HCT116 (cell line): ENCODE data around the gene SDC3. TPM values are rescaled to one million over a fixed set of nuclear protein-coding genes. Genes with fewer than 3 reads are reported as not detected.

Experiments
- ATAC-seq: fragments of 200-7000 bp; cut with Tn5 transposase; 2 replicates; pipeline ENCODE4 v1.9.1; 2020; ENCODE audit warnings: mild to moderate bottlenecking, moderate library complexity
- BruUV-seq: library from RNA; stranded (reverse); fragments of 400-500 nt; replicated peaks from 2 replicates; lab custom pipeline; 2021; lab: Mats Ljungman, UMichigan
- CTCF ChIA-PET: fragments of 300-600 bp; sonication (Branson Sonifier 250); formaldehyde crosslinking; loops from one replicate; lab custom pipeline; 2021; ENCODE audit warnings: antibody characterized with exemption; lab: Charles Lee
- POLR2A ChIA-PET: fragments of 300-600, 350-600 bp; sonication (Branson Sonifier 250); formaldehyde crosslinking; loops from one replicate; lab custom pipeline; 2021; ENCODE audit warnings: antibody characterized with exemption; lab: Charles Lee
- RAD21 ChIA-PET, 2 experiments: fragments of 300-600 bp; sonication (Branson Sonifier 250); formaldehyde crosslinking; loops; one replicate each; lab custom pipeline; 2023; ENCODE audit warnings: low total read pairs in 2 of 2; ENCODE audit not compliant: uncharacterized antibody in 2 of 2, unreplicated experiment in 2 of 2, low non-redundant PET in 1 of 2; lab: Charles Lee
- DNase-seq: peaks from one replicate; pipeline ENCODE4 v3.0.0-alpha.2; 2010; ENCODE audit warnings: low read depth, low spot score
- H2AFZ ChIP-seq: fragments of 200-600 bp; shearing (Covaris generic), sonication (generic); 2 replicates; pipeline ENCODE4 v1.6.1; 2017; ENCODE audit warnings: low read depth, mixed run types, mixed read lengths, antibody characterized with exemption, low read length; ENCODE audit not compliant: poor library complexity, severe bottlenecking
- H3K27ac ChIP-seq: 2 replicates; pipeline ENCODE4 v1.5.1; 2012; ENCODE audit warnings: low read depth, low read length
- H3K27me3 ChIP-seq: fragments of 200-600 bp; sonication (generic); 2 replicates; pipeline ENCODE4 v1.6.1; 2016; ENCODE audit warnings: mixed run types, low read length, mixed read lengths; ENCODE audit not compliant: insufficient read depth
- H3K36me3 ChIP-seq, 2 experiments: fragments of 200-500 bp in 1 of 2; fragments of 200-600 bp in 1 of 2; sonication (Bioruptor generic) in 1 of 2; sonication (generic) in 1 of 2; 2 replicates each; pipeline versions ENCODE4 v1.5.1 to v1.6.1; 2014 to 2016; ENCODE audit warnings: low read length in 2 of 2, inconsistent platforms in 1 of 2, mixed read lengths in 1 of 2, mixed run types in 1 of 2; ENCODE audit not compliant: insufficient read depth in 2 of 2, control insufficient read depth in 1 of 2
- H3K4me1 ChIP-seq, 2 experiments: fragments of 200-600 bp in 1 of 2; sonication (generic) in 1 of 2; 2 replicates each; pipeline versions ENCODE4 v1.5.1 to v1.6.1; 2012 to 2017; ENCODE audit warnings: low read length in 2 of 2, inconsistent platforms in 1 of 2, mild to moderate bottlenecking in 1 of 2, mixed read lengths in 1 of 2, mixed run types in 1 of 2, moderate library complexity in 1 of 2; ENCODE audit not compliant: insufficient read depth in 2 of 2, control insufficient read depth in 1 of 2
- H3K4me2 ChIP-seq: fragments of 200-600 bp; sonication (generic); 2 replicates; pipeline ENCODE4 v1.6.1; 2017; ENCODE audit warnings: mixed run types, low read length, mixed read lengths
- H3K4me3 ChIP-seq, 2 experiments: fragments of 200-600 bp in 1 of 2; sonication (generic) in 1 of 2; replicated peaks in 1 of 2; 2 replicates each; pipeline ENCODE4 v1.5.1; 2011 to 2016; ENCODE audit warnings: low read length in 2 of 2, control low read depth in 1 of 2, low read depth in 1 of 2, mild to moderate bottlenecking in 1 of 2, mixed read lengths in 1 of 2, mixed run types in 1 of 2
- H3K79me2 ChIP-seq: fragments of 200-600 bp; sonication (generic); 2 replicates; pipeline ENCODE4 v1.6.1; 2017; ENCODE audit warnings: mild to moderate bottlenecking, mixed run types, low read length, moderate library complexity, mixed read lengths; ENCODE audit not compliant: insufficient read depth
- H3K9ac ChIP-seq: fragments of 200-600 bp; sonication (generic); 2 replicates; pipeline ENCODE4 v1.6.1; 2016; ENCODE audit warnings: low read length, mixed read lengths
- H3K9me2 ChIP-seq: fragments of 200-600 bp; sonication (generic), shearing (Covaris generic); 2 replicates; pipeline ENCODE4 v1.6.1; 2017; ENCODE audit warnings: mixed run types, mild to moderate bottlenecking, moderate library complexity; ENCODE audit not compliant: insufficient read depth
- H3K9me3 ChIP-seq, 2 experiments: fragments of 200-500 bp in 1 of 2; fragments of 200-600 bp in 1 of 2; sonication (Bioruptor generic) in 1 of 2; sonication (generic) in 1 of 2; 2 replicates each; pipeline ENCODE4 v1.6.1; 2014 to 2017; ENCODE audit warnings: low read length in 2 of 2, mixed read lengths in 2 of 2, inconsistent platforms in 1 of 2, low read depth in 1 of 2, mild to moderate bottlenecking in 1 of 2, mixed run types in 1 of 2, moderate library complexity in 1 of 2; ENCODE audit not compliant: control insufficient read depth in 1 of 2, insufficient read depth in 1 of 2
- H4K20me1 ChIP-seq: fragments of 200-600 bp; sonication (generic), shearing (Covaris generic); 2 replicates; pipeline ENCODE4 v1.6.1; 2017; ENCODE audit warnings: mixed run types, mild to moderate bottlenecking, moderate library complexity; ENCODE audit not compliant: insufficient read depth
- ATF3 ChIP-seq: IDR thresholded peaks from 2 replicates; pipeline ENCODE4 v1.6.1; 2012
- CEBPB ChIP-seq: IDR thresholded peaks from 2 replicates; pipeline ENCODE4 v1.6.1; 2012; ENCODE audit warnings: low read depth
- CTCF ChIP-seq, 3 experiments: fragments of 200-600 bp in 1 of 3; sonication (generic) in 1 of 3; IDR thresholded peaks in 2 of 3; conservative IDR thresholded peaks in 1 of 3; 2 replicates each; pipeline ENCODE4 v1.5.1; 2012 to 2017; ENCODE audit warnings: low read depth in 2 of 3, low read length in 2 of 3, antibody characterized with exemption in 1 of 3, borderline replicate concordance in 1 of 3, control low read depth in 1 of 3, mild to moderate bottlenecking in 1 of 3, mixed read lengths in 1 of 3, mixed run types in 1 of 3, moderate library complexity in 1 of 3; ENCODE audit not compliant: insufficient read depth in 1 of 3
- EGR1 ChIP-seq: IDR thresholded peaks from 2 replicates; pipeline ENCODE4 v1.6.1; 2012; ENCODE audit warnings: low read depth
- ELF1 ChIP-seq: IDR thresholded peaks from 2 replicates; pipeline ENCODE4 v1.6.1; 2012; ENCODE audit warnings: low read depth, borderline replicate concordance
- EZH2phosphoT487 ChIP-seq: fragments of 200-600 bp; IDR thresholded peaks from 2 replicates; pipeline ENCODE4 v1.6.1; 2018; ENCODE audit warnings: antibody characterized with exemption, borderline replicate concordance
- POLR2A ChIP-seq: IDR thresholded peaks from 2 replicates; pipeline ENCODE4 v1.7.0; 2011; ENCODE audit warnings: borderline replicate concordance; ENCODE audit not compliant: insufficient read depth, insufficient read length; ENCODE audit errors: extremely low read depth
- POLR2AphosphoS5 ChIP-seq: IDR thresholded peaks from 2 replicates; pipeline ENCODE4 v1.6.1; 2011; ENCODE audit warnings: mild to moderate bottlenecking, low read depth, low read length, moderate library complexity
- RAD21 ChIP-seq: IDR thresholded peaks from 2 replicates; pipeline ENCODE4 v1.6.1; 2012; ENCODE audit warnings: low read depth, mild to moderate bottlenecking
- SIN3A ChIP-seq: IDR thresholded peaks from 2 replicates; pipeline ENCODE4 v1.6.1; 2012; ENCODE audit warnings: low read depth
- TCF7L2 ChIP-seq: IDR thresholded peaks from 2 replicates; pipeline ENCODE4 v1.7.0; 2011; ENCODE audit warnings: borderline replicate concordance, inconsistent platforms; ENCODE audit not compliant: insufficient read depth, insufficient read length; ENCODE audit errors: extremely low read depth
- ZBTB33 ChIP-seq: IDR thresholded peaks from 2 replicates; pipeline ENCODE4 v1.6.1; 2011; ENCODE audit warnings: mild to moderate bottlenecking, low read length, moderate library complexity; ENCODE audit not compliant: insufficient replicate concordance; ENCODE audit errors: extremely low read depth
- ZFX ChIP-seq: fragments of 450-650 bp; IDR thresholded peaks from 2 replicates; pipeline ENCODE4 v1.6.1; 2017
- ZNF274 ChIP-seq: fragments of 200-500 bp; sonication (Bioruptor generic); IDR thresholded peaks from 2 replicates; pipeline ENCODE4 v1.6.1; 2014; ENCODE audit warnings: mild to moderate bottlenecking, low read depth, low read length, inconsistent platforms
- intact Hi-C: fragments of 100-400 bp; cut with micrococcal nuclease; formaldehyde crosslinking; loops from 2 replicates; pipeline ENCODE4 v1.10.0; 2022
- total RNA-seq: library from RNA; stranded (reverse); gene quantifications from one replicate; pipeline ENCODE4 v1.2.1, GENCODE V29; 2021; ENCODE audit not compliant: unreplicated experiment

The SDC3 gene
- total RNA-seq, 1 experiment from 2014 or later: 40.1 TPM

- Histone ChIP-seq H3K9ac (no peak overlapping the region), H4K20me1 (no peaks in the 10 kb centered on the region), H3K4me1 (peaks cover 0 to 1% of the 10 kb centered on the region in 2 experiments; a peak in 1 of 4 replicates), H3K4me3 (no peak overlapping the region), H2AFZ (no peak overlapping the region), H3K9me3 (no peaks in the 10 kb centered on the region), H3K4me2 (no peak overlapping the region), H3K36me3 (no peaks in the 10 kb centered on the region), H3K9me2 (no peaks in the 10 kb centered on the region), H3K27me3 (no peaks in the 10 kb centered on the region), H3K79me2 (no peaks in the 10 kb centered on the region), H3K27ac (no peak overlapping the region)
- no peak for DNase-seq
- ATAC-seq: no peak
- ChIA-PET RAD21 (no interaction called here), CTCF (interaction anchor here (0.6 kb wide), 1 partner anchor 792 kb away, joined by 3 read pairs; no protein-coding TSS in a partner anchor), POLR2A (no interaction called here)
- BruUV-seq: no TSS peak
- intact Hi-C loops: no loop called here
- TF ChIP-seq RAD21 (no peak), ZBTB33 (no peak), ZFX (no peak), ATF3 (no peak), TCF7L2 (no peak), EZH2phosphoT487 (no peak), ELF1 (no peak), CEBPB (no peak), POLR2A (no peak), POLR2AphosphoS5 (no peak), CTCF (IDR thresholded peaks at IDR 0.05 in 2 of 3, conservative IDR thresholded peaks at IDR 0.05 in 1 of 3; ENCODE audit: borderline replicate concordance in 1 of 3, insufficient read depth in 1 of 3, low read depth in 2 of 3, low read length in 2 of 3) (no peak), EGR1 (no peak), SIN3A (no peak), ZNF274 (no peak)
Observed at GRCh38 chr1:30883389-30884172, 25.0 kb downstream of the SDC3 start.
